CD4-positive, alpha-beta T cell treated with Interleukin-15 for 1 hour (primary cell): Measurements from ENCODE around the gene ZBTB7C.

ENCODE experiments used
- DNase-seq: peaks from one replicate; pipeline ENCODE4 v3.0.0-alpha.2; 2020

The ZBTB7C gene

GRCh38 chr18:48348739-48349138 lies 60.4 kb downstream of the ZBTB7C start:
- DNase-seq, result no peak

DNA sequence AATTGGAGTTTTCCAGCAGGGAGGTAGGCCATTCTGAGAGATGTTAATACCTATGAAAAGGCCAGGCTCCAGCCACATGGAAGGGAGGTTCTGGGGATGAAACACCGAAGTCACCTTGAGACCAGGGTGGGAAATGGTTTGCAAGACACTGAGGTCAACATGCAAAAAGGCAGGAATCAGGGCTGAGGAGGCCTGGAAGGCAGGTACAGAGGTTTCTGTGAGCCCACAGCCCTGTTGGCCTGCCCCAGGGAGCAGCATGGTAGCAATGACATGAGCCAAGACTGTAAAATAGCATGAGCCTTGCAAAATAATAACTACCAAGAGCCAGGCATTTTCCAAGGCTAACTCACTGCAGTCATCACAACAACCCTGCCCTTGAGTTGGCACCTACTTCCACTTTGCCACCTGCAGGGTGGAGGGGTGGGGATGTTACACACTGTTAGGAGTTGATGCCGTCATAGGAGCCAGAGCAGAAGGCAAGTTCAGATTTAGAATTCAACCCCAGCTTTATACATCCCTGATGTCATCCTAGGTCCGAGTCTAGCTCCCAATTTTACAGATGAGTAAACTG lies 61.3 kb downstream of the ZBTB7C start:
- no peak for DNase-seq

DNA sequence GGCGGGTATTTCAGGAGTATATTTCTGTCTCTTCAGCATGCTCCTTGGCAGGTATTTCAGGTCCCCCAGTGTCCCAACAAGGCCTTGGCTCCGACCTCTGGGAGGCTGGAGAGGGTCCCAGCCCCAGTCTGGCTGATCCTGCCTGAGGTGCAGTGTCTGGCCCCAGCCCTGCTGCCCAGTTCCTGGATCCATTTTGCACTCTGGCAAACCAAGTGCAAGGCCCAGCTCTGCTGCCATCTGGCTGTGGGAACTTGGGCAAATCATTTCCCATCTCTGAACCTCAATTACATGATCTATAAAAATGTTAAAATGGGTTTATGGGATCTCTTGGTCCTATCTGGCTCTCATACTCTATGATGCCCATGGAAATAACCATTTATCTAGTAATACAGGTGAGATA lies 63.6 kb downstream of the ZBTB7C start:
- DNase-seq, result no peak

GRCh38 chr18:48342581-48342980 lies 66.6 kb downstream of the ZBTB7C start:
- DNase-seq, result no peak

- DNase-seq, result no peak
Observed at GRCh38 chr18:48342125-48342524, 67.1 kb downstream of the ZBTB7C start.

GRCh38 chr18:48340560-48340959 lies 68.6 kb downstream of the ZBTB7C start:
- DNase-seq, result no peak

GRCh38 chr18:48339692-48340091 lies 69.5 kb downstream of the ZBTB7C start:
- DNase-seq, result no peak

DNA sequence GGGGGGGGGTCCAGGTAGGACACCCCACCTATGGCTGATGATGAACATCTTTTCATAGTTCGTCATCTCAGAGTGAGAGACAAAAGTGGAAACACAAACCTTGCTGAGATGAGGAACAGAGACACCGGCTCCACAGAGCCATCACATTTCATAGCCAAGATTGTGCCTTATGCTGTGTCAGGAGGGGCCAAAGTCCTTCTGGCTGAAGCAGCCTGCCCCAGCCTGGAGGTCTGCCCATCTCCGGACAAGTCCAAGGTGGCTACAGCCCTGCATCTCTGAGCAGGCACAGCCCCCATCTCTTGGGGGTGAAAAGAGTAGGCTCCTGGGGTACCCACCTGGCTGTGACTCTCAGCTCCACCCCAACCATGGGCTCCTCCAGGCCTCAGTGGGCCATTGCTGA lies 70.3 kb downstream of the ZBTB7C start:
- no peak for DNase-seq

GRCh38 chr18:48337053-48337452 lies 72.1 kb downstream of the ZBTB7C start:
- no peak for DNase-seq

- no peak for DNase-seq
Observed at GRCh38 chr18:48336332-48336731, 72.9 kb downstream of the ZBTB7C start.

DNA sequence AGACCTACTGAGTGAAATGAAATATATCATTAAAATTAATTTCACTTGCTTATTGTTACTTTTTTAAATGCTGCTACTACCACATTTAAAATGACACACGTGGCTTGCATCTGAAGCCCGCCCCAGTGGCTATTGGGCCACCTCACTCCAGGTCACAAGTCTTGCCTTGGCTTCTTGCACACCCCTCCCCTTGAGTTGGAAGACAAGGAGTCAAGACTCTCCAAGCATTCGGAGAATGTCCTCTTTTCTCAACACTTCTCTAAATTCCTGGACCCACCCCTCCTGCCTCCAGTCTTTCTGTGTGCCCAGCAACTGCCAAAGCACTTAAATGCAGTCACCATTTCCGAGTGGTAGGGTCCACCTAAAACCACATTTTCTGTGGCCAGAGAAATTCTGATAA lies 73.4 kb downstream of the ZBTB7C start:
- DNase-seq, result no peak

DNA sequence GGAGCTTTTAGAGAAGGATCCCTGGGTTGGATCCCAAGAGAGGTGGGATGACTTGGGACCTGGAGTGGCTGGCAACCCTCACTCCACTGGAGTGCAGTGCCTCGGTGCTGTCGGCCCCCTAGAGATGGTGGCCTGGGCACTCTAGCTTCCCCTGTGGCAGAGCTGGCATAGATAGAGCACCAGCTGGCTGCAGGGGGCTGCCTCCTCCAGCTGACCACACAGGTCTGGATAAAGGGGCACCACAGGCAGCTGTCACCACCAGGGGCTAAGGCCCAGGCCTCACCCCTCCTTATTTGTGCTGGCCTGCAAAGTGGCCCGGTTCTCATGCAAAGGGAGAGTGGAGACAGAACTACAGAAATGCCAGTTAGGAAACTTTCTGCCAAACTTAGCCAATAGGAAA lies 74.3 kb downstream of the ZBTB7C start:
- DNase-seq, result no peak

DNA sequence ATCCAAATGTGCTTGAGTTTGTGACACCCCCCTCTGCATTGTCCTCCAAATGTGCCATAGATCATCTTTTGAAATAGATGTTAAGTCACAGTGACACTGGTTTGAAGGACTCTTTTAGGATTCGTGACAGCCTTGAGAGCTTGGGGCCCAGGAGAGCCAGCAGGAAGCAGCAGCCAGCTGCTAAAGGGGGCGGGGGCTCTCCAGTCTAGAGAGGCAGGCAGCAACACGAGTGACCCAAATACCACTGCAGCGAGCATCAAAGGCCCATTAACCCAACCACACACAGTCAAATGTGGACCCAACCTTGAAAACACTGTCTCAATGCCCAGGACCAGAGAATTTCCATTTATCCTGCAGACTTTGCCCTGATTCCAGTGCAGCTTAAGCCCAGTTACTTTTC lies 75.6 kb downstream of the ZBTB7C start:
- DNase-seq, result no peak

DNA sequence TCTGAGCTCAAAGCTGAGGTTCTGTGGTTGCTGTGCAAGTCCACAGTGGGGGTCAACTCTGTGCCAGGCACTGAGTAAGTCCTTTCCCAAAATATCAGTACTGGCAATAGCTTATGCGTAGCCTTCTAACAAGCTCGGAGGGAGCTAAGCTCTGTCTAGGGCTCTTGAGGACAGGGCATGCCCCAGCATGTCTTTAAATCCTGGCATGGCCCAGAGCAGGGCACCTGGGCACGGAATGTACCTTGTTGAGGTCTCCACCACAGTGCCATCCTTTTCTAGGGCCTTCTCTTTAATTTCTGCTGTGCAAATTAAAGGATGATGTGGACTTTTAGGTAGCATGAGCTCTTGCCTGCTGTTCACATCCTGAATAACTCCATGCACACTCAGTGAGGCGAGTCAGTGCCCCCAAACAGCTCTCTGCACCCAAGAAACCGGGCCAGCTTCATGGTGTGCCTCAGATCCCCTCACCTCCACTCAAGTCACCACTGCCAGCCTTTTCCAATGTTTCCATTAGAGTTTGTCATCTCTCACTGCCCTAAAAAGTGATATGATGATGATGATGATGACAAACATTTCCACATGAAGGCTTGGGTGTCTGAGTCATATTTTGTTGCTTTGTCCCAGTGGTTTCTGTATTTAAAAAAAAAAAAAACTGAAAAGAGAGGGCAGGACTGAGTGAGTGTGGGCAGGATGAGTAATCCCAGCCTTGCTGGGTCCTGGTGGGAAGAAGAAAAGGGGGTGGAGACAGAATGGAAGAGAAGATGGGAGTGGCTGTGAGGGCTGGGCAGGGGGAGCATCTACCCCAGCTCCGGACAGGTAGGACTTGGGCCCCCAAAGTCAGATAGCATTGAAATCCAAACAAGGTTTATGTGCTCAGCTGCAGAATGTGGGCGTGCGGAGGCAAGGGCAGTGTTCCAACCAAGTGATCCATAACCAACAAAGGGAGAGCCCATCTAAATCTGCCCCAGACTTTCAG lies 78.9 kb downstream of the ZBTB7C start:
- no peak for DNase-seq

- no peak for DNase-seq
Observed at GRCh38 chr18:48328473-48329210, 80.5 kb downstream of the ZBTB7C start.

DNA sequence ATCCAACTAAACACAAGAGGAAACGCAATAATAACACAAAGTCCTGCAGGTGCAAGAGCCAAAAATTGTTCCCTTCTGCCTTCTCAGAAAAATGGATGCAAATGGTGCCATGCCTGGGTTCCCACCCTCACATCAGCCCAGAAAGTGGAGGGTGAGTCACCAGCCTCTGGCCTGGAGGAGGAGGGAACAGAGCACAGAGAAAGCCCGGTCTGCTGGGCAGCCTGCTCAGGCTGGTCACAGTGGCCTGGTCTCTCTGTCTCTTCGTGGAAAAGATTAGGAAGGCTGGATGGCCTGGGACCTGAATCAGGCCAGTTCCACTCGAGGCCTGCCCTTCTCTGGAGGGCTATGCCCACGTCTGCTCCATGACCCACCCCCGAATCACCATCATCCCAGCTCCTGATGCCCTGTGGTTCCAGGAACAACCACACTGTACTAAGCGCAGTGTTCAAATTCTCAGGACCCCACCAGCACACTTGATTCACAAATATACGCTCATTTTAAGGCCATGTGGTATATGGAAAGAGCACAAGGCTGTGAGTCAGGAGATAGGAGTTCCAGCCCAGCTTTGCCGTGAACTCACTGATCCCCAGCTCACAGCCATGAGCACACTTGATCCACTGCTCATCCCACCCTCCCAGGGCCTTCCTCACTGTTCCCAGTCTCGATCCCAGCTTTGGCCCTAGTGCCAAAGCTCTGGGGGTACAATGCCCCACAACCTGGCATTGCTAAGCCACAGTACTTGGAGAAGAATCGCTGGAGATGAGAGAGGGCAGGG lies 82.1 kb downstream of the ZBTB7C start:
- DNase-seq, result no peak

DNA sequence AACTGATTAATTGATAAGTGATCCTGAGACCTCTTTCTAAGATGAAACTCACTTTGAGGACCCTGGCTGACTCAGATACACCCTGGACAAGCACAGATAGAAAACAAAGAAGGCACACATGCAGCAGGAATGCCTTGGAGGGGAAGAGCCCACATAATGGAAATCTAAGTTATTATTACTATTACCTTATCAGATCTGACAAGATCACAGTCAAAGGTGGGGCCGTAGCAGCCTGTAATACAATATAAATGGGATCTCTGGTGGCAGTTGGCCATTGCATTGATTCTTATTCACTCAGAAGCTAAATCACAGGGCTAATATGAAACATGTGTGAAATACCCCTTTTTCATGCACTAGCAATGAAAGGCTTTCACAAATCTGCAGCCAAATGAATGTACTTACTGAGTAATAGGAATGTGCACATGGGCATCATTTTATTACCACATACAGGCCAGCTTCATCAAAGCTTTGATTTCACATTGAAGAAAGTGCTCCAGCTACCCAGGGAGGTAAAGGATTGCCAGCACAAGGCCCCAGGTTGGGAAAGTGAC lies 84.0 kb downstream of the ZBTB7C start:
- DNase-seq, result no peak

DNA sequence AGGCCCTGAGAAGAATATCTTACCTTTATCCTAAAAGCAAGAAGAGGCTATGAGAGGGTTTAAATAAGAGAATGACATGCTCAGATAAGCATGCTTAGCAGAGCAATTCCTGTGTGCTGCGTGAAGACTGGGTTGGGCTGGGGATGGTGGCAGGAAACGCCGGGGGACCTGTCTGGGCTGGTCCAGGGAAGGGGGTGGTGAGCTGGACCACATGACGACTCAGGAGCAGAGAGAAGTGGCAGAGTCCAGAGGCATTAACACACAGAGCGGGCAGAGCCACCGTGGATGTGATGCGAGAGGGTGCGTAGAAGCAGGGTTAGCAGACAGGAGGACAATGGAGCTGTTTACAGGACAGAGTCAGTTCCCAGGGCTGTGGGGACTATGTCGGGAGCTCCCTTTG lies 84.5 kb downstream of the ZBTB7C start:
- no peak for DNase-seq

DNA sequence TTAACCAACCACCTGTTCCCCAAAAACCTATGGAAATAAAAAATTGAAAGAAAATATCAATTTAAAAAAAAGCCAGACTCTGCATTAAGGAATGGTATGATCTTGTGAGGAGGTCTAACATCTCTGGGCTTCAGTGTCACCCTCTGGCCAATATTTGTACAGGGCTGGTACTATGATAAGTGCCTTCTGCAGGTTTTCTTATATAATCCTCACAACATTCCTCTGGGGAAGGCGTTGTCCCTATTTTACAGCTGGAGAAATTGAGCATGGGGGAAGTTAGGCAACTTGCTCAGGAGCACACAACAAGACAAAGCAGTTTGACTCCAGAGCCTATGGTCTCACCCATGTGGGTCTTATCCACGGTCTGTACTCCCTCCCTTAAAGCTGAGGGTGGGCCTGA lies 86.0 kb downstream of the ZBTB7C start:
- DNase-seq, result no peak

DNA sequence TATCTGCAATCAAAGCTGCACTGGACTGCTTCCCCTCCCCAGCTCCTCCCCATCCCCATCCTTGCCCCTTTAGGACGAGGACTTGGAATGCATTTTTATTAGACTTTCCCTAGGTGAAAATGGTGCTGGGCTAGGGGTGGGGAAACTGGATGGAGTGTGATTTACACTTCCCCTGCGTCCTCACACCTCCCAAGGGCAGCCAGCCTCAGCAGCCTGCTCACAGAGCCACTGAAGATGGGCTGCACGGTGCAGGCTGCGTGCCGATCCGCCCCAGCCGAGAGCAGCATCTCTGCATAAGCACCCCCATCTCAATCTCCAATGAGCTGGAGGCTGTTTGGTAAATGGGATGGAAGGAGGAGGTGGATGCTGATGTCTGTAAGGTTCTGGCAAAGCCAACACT lies 87.6 kb downstream of the ZBTB7C start:
- no peak for DNase-seq

DNA sequence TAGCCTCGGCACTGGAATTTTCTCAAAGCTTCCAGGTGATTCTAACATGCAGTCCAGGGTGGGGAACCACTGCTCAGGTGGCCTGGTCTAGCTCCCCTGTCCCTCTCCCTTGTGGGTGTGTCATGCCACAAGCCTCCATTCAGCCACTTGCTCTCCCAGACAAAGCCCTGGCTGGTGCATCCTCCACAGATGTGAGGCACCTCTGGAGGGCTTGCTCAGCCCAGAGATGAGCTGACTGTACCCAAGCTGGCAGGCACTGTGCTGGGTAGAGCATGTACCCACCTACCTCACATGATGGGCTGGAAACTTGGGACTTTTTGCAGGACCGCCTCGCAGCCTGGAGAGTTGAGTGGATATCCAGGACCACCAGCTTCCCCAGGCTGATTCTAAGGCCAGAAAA lies 88.1 kb downstream of the ZBTB7C start:
- no peak for DNase-seq

DNA sequence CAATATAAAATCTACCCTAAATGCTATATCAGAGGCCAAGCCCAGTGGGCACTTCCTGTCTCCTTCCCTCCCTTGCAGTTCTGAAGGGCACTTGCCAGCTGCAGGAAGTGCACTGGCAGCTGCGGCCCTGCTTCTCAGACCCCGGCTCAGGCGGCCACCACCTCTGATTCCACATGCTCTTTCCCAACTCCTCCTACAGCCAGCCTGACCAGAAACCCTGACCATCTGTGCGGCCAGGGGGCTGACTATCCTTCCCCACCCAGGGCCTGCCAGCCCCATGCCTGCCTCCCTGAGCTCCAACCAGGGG lies 88.6 kb downstream of the ZBTB7C start:
- no peak for DNase-seq
